HG02852 (cell line): ENCODE data around the gene MACROD2.

ENCODE experiments used
- ATAC-seq: cut with Tn5 transposase; IDR thresholded peaks from one replicate; pipeline ENCODE4 v1.9.1; 2021; ENCODE audit warnings: mild to moderate bottlenecking, moderate library complexity; ENCODE audit not compliant: unreplicated experiment

MACROD2 gene

GRCh38 chr20:15740046-15740775 is 1744.9 kb downstream of the MACROD2 start:
- ATAC-seq: no peak

GRCh38 chr20:15742087-15742486 is 1746.8 kb downstream of the MACROD2 start:
- no peak for ATAC-seq

- no peak for ATAC-seq
These were observed 1747.3 kb downstream of the MACROD2 start for GRCh38 chr20:15742627-15743026.

DNA sequence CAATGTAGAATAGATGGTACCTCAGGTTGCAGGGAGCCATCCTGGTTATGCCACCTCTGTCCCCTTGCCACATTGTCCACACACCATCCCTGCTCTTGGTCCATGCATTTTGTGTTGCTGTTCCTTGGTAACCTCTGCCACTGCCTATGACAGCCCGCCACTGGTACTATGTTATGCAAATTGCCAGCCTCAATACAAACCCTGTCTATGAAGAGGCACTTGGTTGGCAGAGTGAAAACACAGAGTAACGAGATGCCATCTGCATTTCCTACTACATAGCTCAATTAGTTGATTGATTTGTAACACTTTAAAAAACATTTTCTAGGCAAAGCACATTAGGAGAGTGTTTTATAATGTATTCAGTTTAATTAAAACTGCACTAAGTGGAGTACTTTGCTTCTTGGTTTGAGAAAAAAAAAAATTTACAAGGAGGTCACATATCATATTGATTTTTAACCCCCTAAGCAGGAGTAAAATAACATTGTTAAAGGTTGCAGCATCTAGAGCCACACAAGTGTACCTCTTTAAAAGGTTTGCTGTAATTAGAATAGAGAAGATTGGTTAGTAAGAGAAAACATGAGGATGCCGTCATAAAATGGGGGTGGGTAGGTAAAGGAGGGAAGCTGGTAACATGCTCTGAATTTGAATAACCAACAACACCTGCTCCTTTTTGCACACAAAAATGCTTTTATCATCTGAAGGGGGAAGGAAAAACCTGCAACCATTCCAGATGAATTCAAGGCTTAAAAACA is 1760.9 kb downstream of the MACROD2 start:
- no peak for ATAC-seq

GRCh38 chr20:15756754-15757115 is 1761.4 kb downstream of the MACROD2 start:
- ATAC-seq: no peak

GRCh38 chr20:15759594-15759993 is 1764.3 kb downstream of the MACROD2 start:
- no peak for ATAC-seq

DNA sequence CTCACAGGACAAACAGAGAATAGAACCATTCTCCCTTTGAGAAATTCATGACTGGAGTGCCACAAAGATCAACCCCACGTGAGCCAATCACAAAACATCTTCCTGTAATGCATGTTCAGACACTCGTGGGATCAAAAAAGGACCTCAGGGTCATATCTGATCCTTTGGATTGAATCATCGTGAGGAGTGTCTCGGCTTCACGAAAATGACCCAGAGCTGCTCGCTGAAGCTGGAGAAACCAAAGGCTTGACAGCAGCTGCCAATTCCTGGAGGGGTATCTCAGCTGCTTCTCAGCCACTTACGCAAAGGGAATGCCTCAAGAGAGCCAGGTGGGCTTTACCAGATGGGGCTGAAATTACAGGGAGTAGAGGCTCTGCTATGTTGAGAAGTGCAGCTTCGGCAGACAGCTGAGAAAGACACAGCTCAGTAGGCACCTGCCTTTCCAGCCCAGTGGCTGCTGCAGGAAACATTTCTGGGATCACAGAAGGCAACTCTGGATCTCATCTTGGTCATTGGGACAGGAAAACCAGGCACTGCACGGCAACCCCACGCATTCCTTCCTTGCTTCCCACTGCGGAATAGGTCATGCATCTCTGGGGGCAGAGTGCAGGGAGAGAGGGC is 1764.8 kb downstream of the MACROD2 start:
- ATAC-seq: no peak

DNA sequence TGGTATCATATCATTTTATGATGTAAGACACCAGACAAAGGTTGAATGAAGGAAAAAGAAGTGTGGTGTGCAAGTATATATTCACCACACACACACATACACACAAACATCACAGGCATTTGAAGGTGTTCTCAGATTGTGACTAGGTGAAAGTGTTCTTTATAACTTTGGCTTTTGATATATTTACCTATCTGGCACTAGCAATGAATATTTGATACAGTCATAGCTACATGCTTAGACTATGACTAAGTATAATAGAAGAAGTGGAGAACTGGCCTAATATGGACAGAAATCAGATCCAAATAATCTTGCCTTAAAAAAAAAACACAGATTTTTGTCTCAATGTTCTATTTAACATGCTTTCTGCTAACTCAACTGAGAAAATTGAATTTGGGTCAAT is 1768.0 kb downstream of the MACROD2 start:
- ATAC-seq: no peak

DNA sequence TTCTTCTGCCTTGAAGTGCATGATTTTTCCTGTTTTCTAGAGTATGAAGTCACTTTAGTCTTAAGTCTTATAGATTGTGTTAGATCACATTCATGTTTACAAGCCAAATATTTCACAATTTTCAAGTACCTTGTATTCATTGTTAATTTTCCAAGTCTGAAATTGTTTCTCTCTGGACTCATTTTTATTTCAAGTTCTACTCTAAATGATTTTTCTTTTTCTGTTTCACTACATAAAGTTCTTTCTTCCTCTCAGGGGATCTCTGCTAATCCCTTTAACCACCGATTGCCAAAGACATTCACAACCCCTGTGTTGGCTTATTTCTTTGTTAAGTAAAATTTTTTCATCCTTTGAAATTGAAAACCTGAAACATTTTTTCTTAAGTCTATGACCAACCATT is 1772.3 kb downstream of the MACROD2 start:
- no peak for ATAC-seq

GRCh38 chr20:15767999-15768741 is 1772.9 kb downstream of the MACROD2 start:
- no peak for ATAC-seq

DNA sequence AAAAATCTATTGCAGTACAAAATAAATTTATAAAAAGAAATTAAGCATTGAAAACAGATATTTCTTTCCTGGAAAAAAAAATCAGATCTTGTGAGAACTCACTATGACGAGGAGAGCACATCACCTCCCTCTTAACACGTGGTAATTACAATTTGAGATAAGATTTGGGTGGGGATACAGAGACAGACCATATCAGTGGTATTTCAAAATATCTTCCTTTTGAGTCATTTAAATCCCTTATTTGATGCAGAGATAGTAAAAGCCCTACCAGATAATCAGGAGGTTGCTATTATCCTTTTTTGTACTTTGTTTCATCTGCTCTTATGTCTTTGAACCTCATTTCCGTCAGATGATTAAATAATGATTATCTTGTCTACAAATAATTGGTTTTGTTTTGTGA is 1777.5 kb downstream of the MACROD2 start:
- ATAC-seq: no peak

DNA sequence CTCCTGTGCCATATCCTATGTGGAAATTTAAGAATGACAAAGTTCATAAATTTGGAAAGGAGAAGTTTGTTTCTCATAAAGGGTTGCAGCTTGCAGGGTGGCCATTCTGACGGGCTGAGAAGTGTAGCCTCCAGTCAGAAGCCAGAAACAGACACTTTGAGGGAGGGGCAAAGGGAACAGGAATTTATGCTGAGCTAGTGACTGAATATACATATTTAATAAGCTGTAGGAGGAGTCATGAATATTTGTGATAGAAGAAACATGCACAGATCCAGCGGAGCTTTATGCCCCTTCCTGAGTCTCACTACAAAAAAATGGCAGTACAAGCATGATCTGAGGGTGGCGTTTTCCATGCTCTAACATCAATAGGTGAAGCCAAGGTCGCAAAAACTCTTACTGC is 1779.6 kb downstream of the MACROD2 start:
- ATAC-seq: no peak

DNA sequence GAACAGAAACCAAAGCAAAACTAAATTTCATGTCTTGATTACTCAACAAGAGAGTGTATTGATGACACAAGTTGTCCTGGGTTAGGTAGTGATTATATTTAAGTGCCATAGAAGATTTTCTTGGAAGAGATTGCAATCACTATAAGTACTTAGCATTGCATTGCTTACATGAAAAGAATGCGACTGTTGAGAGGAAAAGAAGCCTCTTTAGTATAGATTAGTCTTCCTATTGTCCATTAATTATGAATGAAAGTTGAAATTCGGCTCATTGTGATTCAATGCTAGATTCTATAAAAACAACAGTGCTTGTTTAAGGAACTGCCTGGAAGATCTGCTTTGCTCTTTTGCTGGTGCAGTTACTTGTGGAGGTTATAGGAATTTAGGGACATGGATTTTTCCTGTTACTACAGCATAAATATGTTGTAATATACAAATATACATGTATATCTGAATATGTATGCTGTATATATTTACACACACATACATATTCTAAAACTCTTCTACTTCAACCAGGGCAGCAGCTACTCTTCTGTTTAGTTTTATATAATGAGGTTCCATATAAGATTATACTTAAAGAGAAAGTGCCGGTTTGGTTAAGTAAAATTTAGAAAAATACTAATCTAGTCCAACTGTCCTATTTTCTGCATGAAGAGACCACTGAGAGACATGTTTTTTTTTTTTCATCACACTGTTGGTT is 1781.6 kb downstream of the MACROD2 start:
- no peak for ATAC-seq

DNA sequence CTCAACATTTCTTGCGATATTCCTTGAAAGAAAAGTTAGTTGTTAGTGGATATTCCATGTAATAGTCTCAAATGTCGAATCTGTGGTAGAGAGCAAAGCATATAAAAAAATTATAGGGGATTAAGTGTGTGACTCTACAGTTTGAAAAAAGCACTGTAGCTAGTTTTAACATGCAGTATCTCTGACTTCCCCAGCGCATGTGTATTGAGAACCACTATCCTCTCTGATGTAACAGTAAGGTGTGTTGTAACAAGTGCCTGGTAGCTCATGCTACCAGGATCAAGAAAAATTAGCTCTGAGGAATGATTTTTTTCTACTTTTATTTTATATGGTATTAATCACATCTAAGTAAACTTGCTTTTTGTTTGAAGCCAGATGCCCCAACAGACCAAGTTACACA is 1788.7 kb downstream of the MACROD2 start:
- no peak for ATAC-seq

DNA sequence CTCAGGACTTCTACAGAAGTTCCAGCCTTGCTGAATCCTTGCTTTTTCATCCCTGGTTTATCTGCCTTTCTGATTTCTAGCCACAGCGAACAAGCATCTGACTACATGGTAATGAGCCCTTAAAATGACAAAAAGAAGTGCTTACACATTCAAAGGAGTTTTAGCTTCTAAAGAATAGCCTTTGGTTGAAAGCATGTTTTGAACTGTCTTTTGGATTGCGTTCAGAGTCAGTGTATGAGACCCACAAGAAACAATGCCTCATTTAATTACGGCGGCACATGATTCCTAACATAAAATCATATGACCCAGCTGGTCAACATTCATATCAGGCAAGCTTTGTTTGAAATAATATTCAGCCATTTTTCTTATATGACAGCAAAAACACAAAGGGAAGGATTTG is 1793.8 kb downstream of the MACROD2 start:
- ATAC-seq: no peak

GRCh38 chr20:15792855-15793254 is 1797.5 kb downstream of the MACROD2 start:
- ATAC-seq: no peak

GRCh38 chr20:15794409-15794808 is 1799.1 kb downstream of the MACROD2 start:
- ATAC-seq: no peak

DNA sequence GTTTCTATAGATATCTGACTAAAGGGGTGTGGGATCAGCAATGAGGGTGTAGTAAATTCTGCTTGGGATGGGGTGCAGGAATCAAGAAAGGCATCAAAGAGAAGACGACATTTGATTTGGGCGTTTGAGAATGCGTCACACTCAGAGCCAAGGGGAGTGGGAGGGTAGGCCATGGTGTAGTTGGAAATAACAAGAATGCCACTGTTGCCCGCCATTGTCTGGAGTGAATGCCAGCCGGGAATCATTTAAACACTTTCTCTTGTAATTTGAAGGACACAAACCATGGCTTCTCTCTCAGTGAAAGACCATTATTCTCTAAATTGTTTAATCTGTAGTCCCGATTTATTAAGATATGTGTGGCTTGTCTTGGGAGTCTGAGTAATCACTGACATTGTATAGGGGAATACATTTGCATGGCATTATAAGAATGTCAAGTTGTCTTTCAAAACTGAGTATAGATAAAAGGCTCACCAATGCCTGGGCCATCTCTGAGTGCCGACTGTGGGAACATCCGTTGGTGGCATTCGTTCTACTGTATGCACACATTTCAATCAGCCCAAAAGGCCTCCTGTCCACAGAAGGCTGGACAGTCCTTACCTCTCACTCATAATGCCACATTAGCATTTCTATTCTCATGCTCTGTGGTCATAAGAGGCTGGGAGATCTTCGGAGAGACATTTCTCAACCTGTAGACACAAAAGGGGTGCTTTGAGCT is 1800.1 kb downstream of the MACROD2 start:
- ATAC-seq: no peak

DNA sequence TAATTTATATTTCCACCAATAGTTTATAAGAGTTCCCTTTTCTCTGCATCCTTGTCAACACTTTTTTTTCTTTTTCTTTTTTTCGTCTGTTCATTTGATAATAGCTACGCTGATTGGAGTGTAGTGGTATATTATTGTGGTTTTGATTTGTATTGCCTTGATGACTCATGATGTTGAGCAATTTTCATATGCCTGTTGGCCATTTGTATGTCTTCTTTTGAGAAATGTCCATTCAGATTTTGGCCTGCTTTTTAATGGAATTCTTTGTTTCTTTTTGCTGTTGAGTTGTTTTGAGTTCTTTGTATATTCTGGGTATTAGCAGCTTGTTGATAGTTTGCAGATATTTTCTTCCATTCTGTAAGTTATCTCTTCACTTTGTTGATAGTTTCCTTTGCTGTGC is 1804.6 kb downstream of the MACROD2 start:
- ATAC-seq: no peak

GRCh38 chr20:15802020-15802419 is 1806.7 kb downstream of the MACROD2 start:
- ATAC-seq: no peak
